Psoas muscle (tissue), 8 donors: ENCODE results near the gene TBC1D32. TPM values are rescaled to one million over a fixed set of nuclear protein-coding genes. Genes with fewer than 3 reads are reported as not detected.
A peak's percentile ranks its signal among the peaks of the same experiment; 100 is the strongest.
"Not testable (repeated sequence)": the region's sequence is repeated elsewhere in the genome, so short reads cannot be mapped to it uniquely, and the experiment has no call there.

ENCODE experiments used
- ATAC-seq, 4 donors: fragments of 200-7000 bp; cut with Tn5 transposase; one replicate each; pipeline ENCODE4 v1.9.1; 2020; ENCODE audit warnings: moderate library complexity in 3 of 4, mild to moderate bottlenecking in 2 of 4
- DNase-seq, 2 donors: peaks; one replicate each; pipeline ENCODE4 v3.0.0-alpha.2; 2020
- H3K27ac ChIP-seq: fragments of 200-600 bp; one replicate; pipeline ENCODE4 v1.8.0; 2022
- H3K27me3 ChIP-seq, 3 donors: fragments of 200-600 bp in 1 of 3; one replicate each; pipeline versions ENCODE4 v1.6.1 to v1.8.0; 2013 to 2022; ENCODE audit warnings: low read length in 2 of 3, mild to moderate bottlenecking in 2 of 3, moderate library complexity in 1 of 3; ENCODE audit not compliant: insufficient read depth in 3 of 3
- H3K36me3 ChIP-seq, 2 donors: fragments of 200-600 bp in 1 of 2; one replicate each; pipeline versions ENCODE4 v1.6.1 to v1.8.0; 2013 to 2022; ENCODE audit warnings: low read depth in 1 of 2, mild to moderate bottlenecking in 1 of 2, moderate library complexity in 1 of 2; ENCODE audit not compliant: insufficient read depth in 1 of 2
- H3K4me1 ChIP-seq: fragments of 200-600 bp; one replicate; pipeline ENCODE4 v1.8.0; 2022
- H3K4me3 ChIP-seq: fragments of 200-600 bp; one replicate; pipeline ENCODE4 v1.8.0; 2022; ENCODE audit warnings: mild to moderate bottlenecking
- H3K9me3 ChIP-seq: fragments of 200-600 bp; one replicate; pipeline ENCODE4 v1.8.0; 2022
- CTCF ChIP-seq: fragments of 200-600 bp; IDR thresholded peaks from one replicate; pipeline ENCODE4 v1.8.0; 2022; ENCODE audit warnings: antibody characterized with exemption
- WGBS, 3 donors: extraction: QIAGEN DNeasy Blood & Tissue Kit; methylation state at CpG; one replicate each; pipeline versions ENCODE4 v1.1.6 to v1.1.7; 2013; 5-methylcytosine and 5-hydroxymethylcytosine counted together
- intact Hi-C, 2 donors: fragments of 100-400 bp; cut with DNase I; formaldehyde crosslinking; loops; one replicate each; pipeline versions ENCODE4 v1.11.0 to v1.14.2; 2022
- long read RNA-seq, 2 donors: library from polyadenylated mRNA; unstranded; transcript quantifications; one replicate each; pipeline ENCODE4 v2.0.0, GENCODE V29; 2021
- polyA plus RNA-seq, 3 donors: library from polyadenylated mRNA; stranded (reverse); fragments of 200-250 nt; gene quantifications; one replicate each; pipeline ENCODE4 v1.2.3, GENCODE V29; 2013
- total RNA-seq, 4 donors: library from RNA; stranded (reverse); fragmentation: NEBNext Ultra II Directional in 2 of 4; extraction: Animal tissue kit (Norgen Biotek cat#: 25700) in 2 of 4; gene quantifications; one replicate each; pipeline versions ENCODE4 v1.2.1 to v1.2.4, GENCODE V29; 2021 to 2023
- donor health status: healthy with polysubstance abuse.
- donor health status: DM: no; HTN: no; CAD: no; lungs with moderate emphysema.
- donor health status: Bipolar disorder and iron deficiency.
- donor health status: healthy.
- donor health status: DM: yes; HTN: yes; CAD: no.
- donor health status: DM: no; HTN: no; CAD: no.
- donor health status: DM: no; HTN: no; CAD: no.
- donor health status: DM: yes; HTN: yes; CAD: no.

The TBC1D32 gene
- total RNA-seq, result 1 to 10 TPM in 1 of 4 donors, under 1 TPM in 3; 0.34 to 1.8 (median 0.60) TPM
- under 1 TPM; 0.29 to 0.45 (median 0.33) TPM for polyA plus RNA-seq
- long read RNA-seq, donor 1, result 0 reads
- long read RNA-seq, donor 2, partial matches to known transcripts, result 0 of 1 reads
- long read RNA-seq, donor 2, other reads (novel, unspliced or antisense), result 1 of 1 reads

- no peaks in the 10 kb centered on the region for H3K9me3 ChIP-seq
- peak within 1 kb of the TSS; percentile 86 for H3K27ac ChIP-seq
- no peaks in the 10 kb centered on the region for H3K4me1 ChIP-seq
- H3K27me3 ChIP-seq, result no peaks in the 10 kb centered on the region
- TF ChIP-seq CTCF, result no peak
- WGBS, 3 donors, result 0 to 2% (median 0%) methylated on average over 52 of the region's 52 CpGs
- intact Hi-C loops, result no loop called here
- DNase-seq (peak; percentile 91 to 96), ATAC-seq (peak; percentile 98 to 100 (median 100))
- peak within 1 kb of the TSS; percentile 74 for H3K4me3 ChIP-seq
- no peaks in the 10 kb centered on the region for H3K36me3 ChIP-seq
Observed at GRCh38 chr6:121334299-121335086, at the start of gene TBC1D32. TBC1D32 (minus strand) TSS chr6:121334480; CDS start chr6:121334430, 50 bp downstream.

- Histone ChIP-seq H3K27ac (no peak overlapping the region), H3K27me3 (no peaks in the 10 kb centered on the region), H3K36me3 (no peaks in the 10 kb centered on the region), H3K9me3 (no peaks in the 10 kb centered on the region), H3K4me1 (no peaks in the 10 kb centered on the region), H3K4me3 (no peak overlapping the region)
- TF ChIP-seq CTCF, result no peak
- DNase-seq (no peak), ATAC-seq (no peak)
- 45 to 46% (median 45%) methylated on average over 2 of the region's 2 CpGs for WGBS, 3 donors
- intact Hi-C loops, result no loop called here
Observed at GRCh38 chr6:121383478-121383877, 49.2 kb upstream of the TBC1D32 start.

- no peaks in the 10 kb centered on the region for H3K9me3 ChIP-seq
- TF ChIP-seq CTCF, result no peak
- H3K4me3 ChIP-seq, result no peak overlapping the region
- H3K27ac ChIP-seq, result no peak overlapping the region
- intact Hi-C loops, result no loop called here
- H3K36me3 ChIP-seq, result no peaks in the 10 kb centered on the region
- DNase-seq (no peak), ATAC-seq (no peak)
- H3K4me1 ChIP-seq, result no peaks in the 10 kb centered on the region
- 37 to 56% (median 41%) methylated on average over 3 of the region's 3 CpGs for WGBS, 3 donors
- no peaks in the 10 kb centered on the region for H3K27me3 ChIP-seq
Observed at GRCh38 chr6:121382467-121383121, 48.3 kb upstream of the TBC1D32 start.

- Histone ChIP-seq H3K27ac (no peak overlapping the region), H3K36me3 (no peaks in the 10 kb centered on the region), H3K4me1 (no peaks in the 10 kb centered on the region), H3K4me3 (no peak overlapping the region), H3K9me3 (peaks cover 16% of the 10 kb centered on the region), H3K27me3 (no peaks in the 10 kb centered on the region)
- WGBS, 3 donors, result 86 to 90% (median 89%) methylated on average over 4 of the region's 4 CpGs
- DNase-seq (no peak), ATAC-seq (no peak)
- TF ChIP-seq CTCF, result no peak
- intact Hi-C loops, result no loop called here
Observed at GRCh38 chr6:121376411-121376810, 42.1 kb upstream of the TBC1D32 start.

- intact Hi-C loops, H3K36me3 ChIP-seq, DNase-seq, H3K4me1 ChIP-seq, H3K4me3 ChIP-seq, ATAC-seq, H3K27ac ChIP-seq, H3K27me3 ChIP-seq: not testable (repeated sequence)
- peaks cover 16% of the 10 kb centered on the region for H3K9me3 ChIP-seq
- 95 to 100% (median 97%) methylated on average over 1 of the region's 1 CpG for WGBS, 3 donors
Observed at GRCh38 chr6:121374219-121374618, 39.9 kb upstream of the TBC1D32 start.
